Body of pancreas (tissue), 4 donors: Measurements from ENCODE around the gene KCNG4. TPM values are rescaled to one million over a fixed set of nuclear protein-coding genes. Genes with fewer than 3 reads are reported as not detected.

ENCODE experiments used
- ATAC-seq: fragments of 150-250 bp; one replicate; pipeline ENCODE4 v1.9.1; 2016
- DNase-seq, 4 donors: peaks; one replicate each; pipeline ENCODE4 v3.0.0-alpha.2; 2019
- H3K27ac ChIP-seq, 4 donors: fragments of 200-600 bp; sonication (generic); 1 replicate in 3 of 4; 2 replicates in 1 of 4; pipeline versions ENCODE4 v1.5.1 to v1.6.1; 2016 to 2019; ENCODE audit warnings: mild to moderate bottlenecking in 1 of 4, mixed read lengths in 1 of 4, moderate library complexity in 1 of 4
- H3K27me3 ChIP-seq, 2 donors: fragments of 200-600 bp; sonication (generic); one replicate each; pipeline ENCODE4 v1.6.0; 2016; ENCODE audit warnings: mild to moderate bottlenecking in 1 of 2
- H3K36me3 ChIP-seq, 2 donors: fragments of 200-600 bp; sonication (generic); replicated peaks in 1 of 2; 2 replicates each; pipeline ENCODE4 v1.5.1; 2016; ENCODE audit warnings: low read depth in 2 of 2; ENCODE audit not compliant: insufficient read depth in 1 of 2
- H3K4me1 ChIP-seq: fragments of 200-600 bp; sonication (generic); one replicate; pipeline ENCODE4 v1.6.0; 2016
- H3K4me3 ChIP-seq, 2 donors: fragments of 200-600 bp; sonication (generic); 1 replicate in 1 of 2; 2 replicates in 1 of 2; pipeline ENCODE4 v1.5.1; 2016 to 2019
- H3K9me3 ChIP-seq, 3 donors: fragments of 200-600 bp; sonication (generic); 1 replicate in 2 of 3; 2 replicates in 1 of 3; pipeline ENCODE4 v1.5.1; 2016
- POLR2A ChIP-seq, 3 donors: fragments of 450-650 bp; IDR thresholded peaks; one replicate each; pipeline ENCODE4 v1.6.1; 2016; ENCODE audit warnings: antibody characterized with exemption in 3 of 3, mild to moderate bottlenecking in 2 of 3
- WGBS, 2 donors: methylation state at CpG; one replicate each; pipeline ENCODE4 v1.1.5; 2017; 5-methylcytosine and 5-hydroxymethylcytosine counted together
- intact Hi-C: fragments of 100-400 bp; cut with DNase I; formaldehyde crosslinking; loops from one replicate; pipeline ENCODE4 v1.15.1; 2023
- total RNA-seq, 2 donors: library from RNA; depleted of rRNA; stranded (reverse); fragments of >200 nt; gene quantifications; one replicate each; pipeline ENCODE4 v1.1.0, GENCODE V29; 2016
- TF ChIP-seq, protein P1 (sequence below), 7 experiments: fragments of 450-650 bp in 4 of 7; fragments of 200-600 bp in 3 of 7; sonication (generic) in 3 of 7; IDR thresholded peaks; one replicate each; pipeline ENCODE4 v1.5.1; 2016 to 2019; ENCODE audit warnings: antibody characterized with exemption in 7 of 7

The KCNG4 gene
- total RNA-seq, 2 donors from 2014 or later = not detected

DNA sequence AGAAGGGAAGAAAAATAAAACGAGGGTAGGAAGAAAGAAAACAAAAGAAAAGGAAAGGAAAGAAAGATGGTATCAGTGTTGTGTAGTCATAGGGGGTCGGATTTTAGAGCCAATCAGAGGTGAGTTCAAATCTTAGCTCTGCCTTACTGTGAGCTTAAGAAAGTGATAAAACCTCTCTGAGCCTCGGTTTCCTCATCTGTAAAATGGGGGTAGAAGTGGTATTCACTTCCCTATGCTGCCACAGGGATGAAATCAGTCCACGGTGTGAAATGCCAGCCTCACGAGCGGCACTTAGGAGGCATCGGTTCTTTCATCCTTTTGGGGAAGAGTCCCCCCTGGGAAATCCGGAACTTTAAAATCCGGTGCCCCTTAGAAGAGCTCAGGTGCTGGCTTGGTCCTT is 6.1 kb downstream of the KCNG4 start:
- Histone ChIP-seq H3K27ac (no peak overlapping the region), H3K4me3 (no peak overlapping the region), H3K9me3 (no peaks in the 10 kb centered on the region), H3K27me3 (no peaks in the 10 kb centered on the region), H3K36me3 (no peaks in the 10 kb centered on the region), H3K4me1 (no peaks in the 10 kb centered on the region)
- DNase-seq (no peak), ATAC-seq (no peak)
- intact Hi-C loops = no loop called here
- TF ChIP-seq, protein P1, sequence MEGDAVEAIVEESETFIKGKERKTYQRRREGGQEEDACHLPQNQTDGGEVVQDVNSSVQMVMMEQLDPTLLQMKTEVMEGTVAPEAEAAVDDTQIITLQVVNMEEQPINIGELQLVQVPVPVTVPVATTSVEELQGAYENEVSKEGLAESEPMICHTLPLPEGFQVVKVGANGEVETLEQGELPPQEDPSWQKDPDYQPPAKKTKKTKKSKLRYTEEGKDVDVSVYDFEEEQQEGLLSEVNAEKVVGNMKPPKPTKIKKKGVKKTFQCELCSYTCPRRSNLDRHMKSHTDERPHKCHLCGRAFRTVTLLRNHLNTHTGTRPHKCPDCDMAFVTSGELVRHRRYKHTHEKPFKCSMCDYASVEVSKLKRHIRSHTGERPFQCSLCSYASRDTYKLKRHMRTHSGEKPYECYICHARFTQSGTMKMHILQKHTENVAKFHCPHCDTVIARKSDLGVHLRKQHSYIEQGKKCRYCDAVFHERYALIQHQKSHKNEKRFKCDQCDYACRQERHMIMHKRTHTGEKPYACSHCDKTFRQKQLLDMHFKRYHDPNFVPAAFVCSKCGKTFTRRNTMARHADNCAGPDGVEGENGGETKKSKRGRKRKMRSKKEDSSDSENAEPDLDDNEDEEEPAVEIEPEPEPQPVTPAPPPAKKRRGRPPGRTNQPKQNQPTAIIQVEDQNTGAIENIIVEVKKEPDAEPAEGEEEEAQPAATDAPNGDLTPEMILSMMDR (IDR thresholded peaks at IDR 0.05) = no peak
- no peak for TF ChIP-seq POLR2A (IDR thresholded peaks at IDR 0.05)
- 50 to 65% methylated on average over 9 of the region's 9 CpGs for WGBS, 2 donors

DNA sequence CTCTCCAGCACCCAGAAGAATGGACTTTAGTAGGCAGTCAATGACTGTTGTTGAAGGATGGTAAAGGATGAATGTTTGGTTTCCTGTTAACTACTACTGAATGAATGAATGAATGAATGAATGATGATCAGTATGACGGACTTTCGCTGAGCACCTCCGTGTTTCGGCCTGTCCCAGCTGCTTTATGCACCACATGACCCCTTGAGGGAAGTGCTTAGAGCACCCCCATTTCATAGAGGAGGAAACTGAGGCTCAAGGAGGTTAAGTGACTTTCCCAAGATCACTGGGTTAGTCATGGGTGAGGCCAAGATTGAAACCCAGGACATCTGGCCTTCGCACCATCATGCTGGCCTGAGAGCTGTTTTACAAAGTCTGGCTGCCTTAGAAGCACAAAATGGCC is 6.8 kb downstream of the KCNG4 start:
- H3K4me1 ChIP-seq = no peaks in the 10 kb centered on the region
- TF ChIP-seq, protein P1 (IDR thresholded peaks at IDR 0.05) = no peak
- no peak for TF ChIP-seq POLR2A (IDR thresholded peaks at IDR 0.05)

DNA sequence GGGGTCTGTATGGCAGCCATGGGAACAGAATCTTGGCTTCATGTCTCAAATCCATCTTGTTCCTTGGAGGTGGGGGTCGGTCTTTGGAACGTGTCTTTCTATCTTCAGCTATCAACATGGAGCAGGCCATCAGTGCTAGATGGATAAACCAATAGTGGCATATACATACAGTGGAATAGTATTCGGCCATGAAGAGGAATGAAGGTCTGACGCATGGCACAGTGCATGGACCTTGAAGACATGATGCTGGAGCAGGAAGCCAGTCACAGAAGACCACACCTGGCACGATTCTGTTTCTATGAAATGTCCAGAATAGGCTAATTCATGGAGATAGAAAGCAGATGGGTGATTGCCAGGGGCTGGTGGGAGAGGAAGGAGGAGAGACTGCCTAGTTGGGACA is 7.8 kb downstream of the KCNG4 start:
- Histone ChIP-seq H3K4me3 (no peak overlapping the region), H3K27me3 (no peaks in the 10 kb centered on the region), H3K4me1 (no peaks in the 10 kb centered on the region), H3K9me3 (no peaks in the 10 kb centered on the region), H3K27ac (no peak overlapping the region), H3K36me3 (no peaks in the 10 kb centered on the region)
- intact Hi-C loops = no loop called here
- TF ChIP-seq POLR2A (IDR thresholded peaks at IDR 0.05) = no peak
- TF ChIP-seq, protein P1 (IDR thresholded peaks at IDR 0.05) = no peak
- DNase-seq (no peak), ATAC-seq (no peak)
- WGBS, 2 donors = 64% methylated on average over 5 of the region's 5 CpGs

More for the DNA sequence above, 6.8 kb downstream of the KCNG4 start:
- Histone ChIP-seq H3K9me3 (no peaks in the 10 kb centered on the region), H3K4me3 (no peak overlapping the region), H3K36me3 (no peaks in the 10 kb centered on the region), H3K27me3 (no peaks in the 10 kb centered on the region), H3K27ac (no peak overlapping the region)
- intact Hi-C loops = no loop called here
- DNase-seq = no peak
- WGBS, 2 donors = 73 to 86% methylated on average over 4 to 5 of the region's 5 CpGs
- no peak for ATAC-seq

DNA sequence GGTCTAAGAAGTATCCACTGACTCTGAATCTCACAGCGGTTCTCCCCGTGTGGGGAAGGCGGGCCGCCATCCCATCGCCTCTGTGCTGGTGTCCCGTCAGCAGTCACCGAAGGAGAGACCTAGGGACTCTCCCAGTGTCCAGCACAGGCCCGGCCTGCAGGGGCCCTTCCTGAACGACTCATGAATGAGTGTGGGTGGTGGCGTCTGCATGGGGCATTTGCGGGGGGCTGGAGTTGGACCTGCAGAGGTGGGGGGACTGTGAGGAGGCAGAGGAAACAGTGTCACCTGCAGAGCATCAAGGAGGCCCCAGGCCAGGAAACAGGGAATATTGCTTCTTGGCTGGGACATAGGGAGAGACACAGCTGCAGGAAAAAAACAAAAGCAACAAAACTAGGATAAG is 10.3 kb downstream of the KCNG4 start:
- 69 to 76% methylated on average over 11 of the region's 11 CpGs for WGBS, 2 donors
- Histone ChIP-seq H3K27ac (no peak overlapping the region), H3K4me3 (no peak overlapping the region), H3K36me3 (no peaks in the 10 kb centered on the region), H3K4me1 (no peaks in the 10 kb centered on the region), H3K27me3 (no peaks in the 10 kb centered on the region), H3K9me3 (no peaks in the 10 kb centered on the region)
- TF ChIP-seq, protein P1 (IDR thresholded peaks at IDR 0.05) = no peak
- TF ChIP-seq POLR2A (IDR thresholded peaks at IDR 0.05) = no peak
- DNase-seq (no peak), ATAC-seq (no peak)
- intact Hi-C loops = no loop called here

DNA sequence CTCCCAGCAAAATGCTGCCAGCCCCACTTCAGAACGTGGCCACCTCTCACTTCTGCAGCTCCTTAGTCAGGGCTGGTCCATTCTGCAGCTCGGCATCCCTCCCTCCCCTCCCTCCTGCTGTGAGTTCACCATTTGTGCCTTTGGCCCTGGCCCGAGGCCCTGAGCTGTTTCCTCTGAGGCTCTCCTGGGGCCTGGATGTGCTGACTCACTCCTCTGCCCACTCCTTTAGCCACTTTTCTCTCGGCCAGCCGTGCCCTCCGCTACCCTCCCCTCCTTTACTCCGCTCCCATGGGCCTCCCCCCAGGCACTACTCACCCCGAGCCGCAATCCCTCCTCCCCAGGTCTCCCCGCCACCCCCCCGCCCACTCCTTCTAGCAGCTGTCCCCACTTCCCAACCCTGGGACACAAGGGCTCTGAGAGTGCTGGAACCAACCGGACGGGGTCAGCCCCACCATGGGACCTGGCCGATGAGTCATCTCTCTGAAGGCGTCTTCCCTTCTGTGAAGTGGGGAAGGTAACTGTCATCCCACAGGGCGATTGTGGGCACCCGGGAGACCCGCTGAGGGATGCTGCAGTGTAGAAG is 11.5 kb downstream of the KCNG4 start:
- ATAC-seq (peak; percentile 64), DNase-seq (peak; percentile 20 to 46 (median 38))
- H3K27me3 ChIP-seq = no peaks in the 10 kb centered on the region

More for the DNA sequence above, 11.5 kb downstream of the KCNG4 start:
- H3K4me3 ChIP-seq = no peak overlapping the region
- intact Hi-C loops = no loop called here
- H3K27ac ChIP-seq = no peak overlapping the region
- H3K4me1 ChIP-seq = no peaks in the 10 kb centered on the region
- no peak for TF ChIP-seq POLR2A (IDR thresholded peaks at IDR 0.05)
- TF ChIP-seq, protein P1 (IDR thresholded peaks at IDR 0.05) = no peak
- no peaks in the 10 kb centered on the region for H3K9me3 ChIP-seq
- WGBS, 2 donors = 34 to 51% methylated on average over 17 to 18 of the region's 18 CpGs
- no peaks in the 10 kb centered on the region for H3K36me3 ChIP-seq
